Stimulated activated CD8-positive, alpha-beta memory T cell treated with anti-CD3 and anti-CD28 coated beads, Interleukin-12 subunit alpha, Interleukin-12 subunit beta, amount 100 ng/mL, for 24 hours (primary cell): Measurements from ENCODE around the gene SLC38A1.
"Not testable (repeated sequence)": the region's sequence is repeated elsewhere in the genome, so short reads cannot be mapped to it uniquely, and the experiment has no call there.

Experiments
- DNase-seq: peaks from one replicate; pipeline ENCODE4 v3.0.0-alpha.2; 2020; ENCODE audit errors: extremely low read depth

Gene SLC38A1

DNA sequence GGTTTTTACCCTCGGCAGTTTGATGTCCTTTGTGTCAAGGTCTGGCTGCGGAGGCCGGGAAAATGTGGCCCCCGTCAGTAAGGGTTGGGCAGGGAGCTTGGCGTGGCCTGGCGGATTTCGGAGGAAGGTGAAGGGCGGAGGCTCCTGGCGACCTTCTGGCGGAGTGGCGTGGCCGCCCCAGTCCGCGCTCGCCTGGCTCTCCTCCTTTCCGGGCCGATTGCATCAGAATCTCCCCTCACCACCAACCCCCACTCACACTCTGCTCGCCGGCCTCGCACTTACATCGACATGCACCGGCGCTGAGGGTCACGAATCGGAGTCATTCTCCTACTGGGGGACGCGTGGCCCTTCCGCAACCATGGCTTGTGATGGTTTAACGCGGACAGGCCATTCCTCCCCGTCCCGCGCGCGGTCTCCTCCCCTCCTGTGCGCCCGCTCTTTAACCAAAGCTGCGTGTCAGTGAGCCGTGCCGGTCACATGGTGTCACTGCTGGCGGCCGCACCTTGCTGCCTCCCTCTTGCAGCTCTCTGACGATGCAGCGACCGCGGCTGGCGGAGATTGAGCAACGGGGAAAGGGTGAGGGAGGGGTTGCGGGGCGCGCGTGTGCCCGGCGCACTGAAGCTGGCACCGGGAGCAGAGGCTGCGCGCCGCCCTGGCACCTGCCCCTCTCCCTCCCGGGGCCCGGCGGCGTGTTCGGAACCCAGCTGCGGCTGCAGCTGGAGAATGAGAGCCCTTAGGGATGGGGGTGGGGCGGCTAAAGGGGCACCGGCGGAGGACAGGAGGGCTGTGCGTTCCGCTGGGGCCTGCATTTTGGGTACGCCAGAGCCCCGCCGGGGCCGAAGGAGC, at the start of gene SLC38A1:
Gene SLC38A1 (minus strand): TSS at position 461 of the 846 bp plus-strand sequence. CDS start 29,243 bp downstream, outside the sequence.
- no peak for DNase-seq

DNA sequence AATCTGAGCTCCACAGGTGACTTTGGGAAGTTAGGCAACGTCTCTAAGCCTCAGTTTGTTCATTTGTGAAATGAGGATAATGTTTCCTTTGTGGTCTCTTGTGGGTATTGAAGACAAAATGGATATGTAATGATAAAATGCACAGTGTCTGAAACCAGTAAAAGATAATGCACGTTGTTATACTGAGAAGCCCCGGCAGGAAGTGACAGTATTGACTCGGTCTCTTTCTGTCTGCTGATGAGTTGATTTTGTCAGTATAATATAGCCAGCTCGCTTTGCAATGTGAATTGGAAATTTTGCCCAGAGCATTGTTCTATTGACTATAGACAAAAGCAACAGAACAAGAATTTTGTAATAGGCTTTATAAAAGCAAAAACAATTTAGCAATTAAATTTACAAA, 49.2 kb upstream of the SLC38A1 start:
- DNase-seq = no peak

DNA sequence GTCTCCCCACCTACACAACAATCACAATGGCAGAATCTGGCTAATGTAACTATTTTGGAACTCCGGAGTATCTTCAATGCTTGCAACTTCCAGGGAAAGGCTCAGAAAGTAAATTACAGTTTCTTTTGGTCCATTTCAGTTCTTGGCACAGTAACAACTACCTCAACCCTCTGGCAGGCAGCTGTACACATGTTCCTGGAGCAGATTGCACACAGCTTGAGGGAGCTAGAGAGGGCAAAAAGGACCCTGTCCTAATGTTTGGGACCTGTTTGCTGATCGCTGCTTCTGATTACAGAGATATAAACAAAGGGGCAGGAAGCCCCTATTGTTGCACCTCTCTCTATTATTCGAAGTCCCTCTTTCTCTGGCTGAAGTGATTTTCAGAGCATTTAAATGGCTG, 35.2 kb upstream of the SLC38A1 start:
- DNase-seq = no peak

DNA sequence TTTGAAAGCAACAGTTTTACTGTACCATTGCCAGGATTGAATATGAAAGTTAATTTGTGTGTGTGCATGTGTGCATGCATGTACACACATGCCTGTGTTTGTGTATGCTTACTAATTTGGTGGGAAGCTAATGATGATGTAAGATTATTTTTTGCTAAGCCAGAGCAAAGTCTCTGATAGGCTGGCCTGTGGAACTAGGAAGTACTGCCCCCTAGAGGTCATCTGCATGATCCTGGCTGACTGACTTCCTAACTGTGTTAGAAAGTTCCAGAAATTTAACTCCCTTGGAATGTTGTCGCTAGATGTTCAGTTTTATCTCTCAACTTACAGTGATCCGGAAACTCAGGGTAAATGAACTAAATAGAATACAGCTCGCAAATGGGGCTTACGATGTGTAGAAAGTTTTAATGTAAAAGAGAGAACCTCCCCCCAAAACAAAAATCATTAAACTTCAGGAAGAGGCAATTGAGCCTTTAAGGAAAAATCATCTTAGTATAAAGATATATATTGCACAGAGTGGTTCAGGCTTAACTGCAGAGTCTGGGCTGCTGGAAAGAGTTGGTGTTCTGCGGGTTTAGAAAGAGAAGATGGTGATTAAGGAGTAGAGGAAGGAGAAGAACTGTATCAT, 34.3 kb upstream of the SLC38A1 start:
- DNase-seq = no peak

DNA sequence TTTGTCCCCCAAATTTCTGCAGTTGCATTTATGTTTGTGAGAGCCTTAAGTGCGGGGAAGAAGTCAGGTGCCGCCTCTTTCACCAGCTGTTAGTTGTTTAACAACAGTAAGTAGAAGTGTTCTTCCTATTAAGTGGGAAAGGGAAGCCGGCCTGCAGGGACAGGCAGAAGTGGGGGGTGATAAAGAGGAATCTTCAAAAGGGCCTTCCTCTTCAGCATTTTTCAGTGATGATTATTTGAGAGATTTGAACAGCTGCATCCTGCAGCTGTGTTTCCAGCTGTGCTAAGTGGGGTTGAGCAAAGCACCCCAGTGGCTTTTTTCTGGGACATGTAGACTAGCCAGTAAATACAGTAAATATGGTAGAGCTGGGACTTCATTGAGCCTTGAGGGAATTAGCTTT, 32.1 kb upstream of the SLC38A1 start:
- DNase-seq = no peak

DNA sequence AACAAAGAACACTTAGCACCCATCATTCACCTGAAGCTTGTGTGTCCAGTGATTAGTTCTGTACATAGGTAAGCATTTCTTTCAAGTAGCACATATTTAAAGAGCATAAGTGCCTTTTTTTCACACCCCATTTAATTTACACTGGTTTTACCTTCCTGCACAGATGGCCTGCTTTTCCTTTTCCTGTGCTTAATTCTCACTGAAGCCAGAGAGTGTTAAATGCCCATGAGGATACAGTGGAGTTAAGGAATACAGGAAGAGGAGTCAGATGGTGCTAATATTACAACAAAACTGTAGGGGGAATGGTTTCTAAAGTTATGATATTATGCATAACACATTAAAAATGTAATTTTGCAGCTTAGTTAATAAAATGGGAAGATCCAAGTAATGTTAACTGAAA, 31.0 kb upstream of the SLC38A1 start:
- DNase-seq = no peak

DNA sequence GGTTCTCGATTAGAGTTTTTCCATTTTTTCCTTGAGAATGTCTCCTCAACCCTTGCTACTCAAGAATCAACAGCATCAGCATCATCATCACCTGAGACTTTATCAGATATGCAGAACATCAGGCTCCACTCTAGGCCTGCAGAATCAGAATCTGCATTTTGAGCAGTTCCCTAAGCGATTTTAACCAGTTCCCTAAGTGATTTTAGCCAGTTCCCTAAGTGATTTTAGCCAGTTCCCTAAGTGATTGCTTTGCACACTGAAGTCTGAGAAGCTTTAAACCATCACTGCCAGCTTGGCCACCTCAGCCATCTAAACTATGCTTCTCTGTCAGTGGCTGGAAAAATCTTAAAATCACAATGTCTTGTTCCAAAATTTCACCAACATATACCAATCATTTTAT, 29.4 kb upstream of the SLC38A1 start:
- DNase-seq = no peak

DNA sequence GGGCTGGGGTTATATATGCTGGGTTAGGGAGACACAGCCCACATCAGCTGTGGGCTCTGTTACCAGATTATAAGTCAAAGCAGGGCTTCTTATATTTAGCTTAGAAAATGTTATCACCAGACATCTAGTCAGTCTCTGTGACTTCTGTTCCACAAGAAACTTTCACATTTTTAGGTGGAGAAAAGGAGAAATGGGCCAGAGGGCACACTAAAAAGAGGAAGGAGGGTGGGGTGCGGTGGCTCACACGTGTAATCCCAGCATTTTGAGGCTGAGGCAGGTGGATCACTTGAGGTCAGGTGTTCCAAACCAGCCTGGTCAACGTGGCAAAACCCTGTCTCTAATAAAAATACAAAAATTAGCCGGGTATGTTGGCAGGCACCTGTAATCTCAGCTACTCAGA, 28.0 kb upstream of the SLC38A1 start:
- DNase-seq = no peak

DNA sequence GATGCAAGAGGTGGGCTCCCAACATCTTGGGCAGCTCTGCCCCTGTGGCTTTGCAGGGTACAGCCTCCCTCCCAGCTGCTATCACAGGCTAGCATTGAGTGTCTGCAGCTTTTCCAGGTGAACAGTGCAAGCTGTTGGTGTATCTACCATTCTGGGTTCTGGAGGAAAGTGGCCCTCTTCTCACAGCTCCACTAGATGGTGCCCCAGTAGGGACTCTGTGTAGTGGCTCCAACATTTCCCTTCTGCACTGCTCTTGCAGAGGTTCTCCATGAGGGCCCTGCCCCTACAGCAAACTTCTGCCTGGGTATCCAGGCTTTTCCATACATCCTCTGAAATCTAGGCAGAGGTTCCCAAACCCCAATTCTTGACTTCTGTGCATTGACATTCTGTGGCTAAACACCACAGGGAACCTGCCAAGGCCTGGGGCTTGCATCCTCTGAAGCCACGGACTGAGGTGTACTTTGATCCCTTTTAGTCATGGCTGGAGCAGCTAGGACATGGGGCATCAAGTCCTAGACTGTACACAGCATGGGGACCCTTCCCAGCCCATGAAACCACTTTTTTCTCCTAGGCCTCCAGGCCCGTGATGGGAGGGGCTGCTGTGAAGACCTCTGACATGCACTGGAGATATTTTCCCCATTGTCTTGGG, 24.0 kb upstream of the SLC38A1 start:
- DNase-seq = no peak

DNA sequence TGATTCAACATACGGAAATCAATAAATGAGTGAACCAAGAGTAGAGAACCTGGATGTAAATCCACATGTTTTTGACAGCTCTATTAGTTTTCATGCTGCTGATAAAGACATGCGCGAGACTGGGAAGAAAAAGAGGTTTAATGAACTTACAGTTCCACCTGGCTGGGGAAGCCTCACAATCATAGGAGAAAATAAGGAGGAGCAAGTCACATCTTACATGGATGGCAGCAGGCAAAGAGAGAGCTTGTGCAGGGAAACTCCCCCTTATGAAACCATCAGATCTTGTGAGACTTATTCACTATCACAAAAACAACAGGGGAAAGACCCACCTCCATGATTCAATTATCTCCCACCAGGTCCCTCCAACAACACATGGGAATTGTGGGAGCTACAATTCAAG, 23.1 kb upstream of the SLC38A1 start:
- not testable (repeated sequence) for DNase-seq

DNA sequence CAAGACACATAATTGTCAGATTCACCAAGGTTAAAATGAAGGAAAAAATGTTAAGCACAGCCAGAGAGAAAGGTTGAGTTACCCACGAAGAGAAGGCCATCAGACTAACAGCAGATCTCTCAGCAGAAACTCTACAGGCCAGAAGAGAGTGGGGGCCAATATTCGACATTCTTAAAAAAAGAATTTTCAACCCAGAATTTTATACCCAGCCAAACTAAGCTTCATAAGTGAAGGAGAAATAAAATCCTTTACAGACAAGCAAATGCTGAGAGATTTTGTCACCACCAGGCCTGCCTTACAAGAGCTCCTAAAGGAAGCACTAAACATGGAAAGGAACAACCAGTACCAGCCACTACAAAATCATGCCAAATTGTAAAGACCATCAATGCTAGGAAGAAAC, 16.3 kb upstream of the SLC38A1 start:
- DNase-seq = not testable (repeated sequence)

DNA sequence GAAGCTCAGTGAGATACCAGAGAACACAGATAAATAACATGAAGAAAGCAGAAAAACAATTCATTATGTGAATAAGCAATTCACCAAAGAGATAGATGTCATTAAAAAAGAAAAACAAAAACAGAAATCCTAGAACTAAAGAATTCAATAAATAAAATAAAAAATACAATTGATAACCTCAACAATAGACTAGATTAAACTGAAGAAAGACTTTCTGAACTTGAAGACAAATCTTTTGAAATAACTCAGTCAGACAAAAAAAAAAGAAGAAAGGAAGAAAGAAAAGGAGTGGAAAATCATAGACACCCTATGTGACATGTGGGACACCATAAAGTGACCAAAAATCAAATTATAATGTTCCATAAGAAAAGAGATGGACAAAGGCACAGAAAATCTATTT, 14.0 kb upstream of the SLC38A1 start:
- no peak for DNase-seq

DNA sequence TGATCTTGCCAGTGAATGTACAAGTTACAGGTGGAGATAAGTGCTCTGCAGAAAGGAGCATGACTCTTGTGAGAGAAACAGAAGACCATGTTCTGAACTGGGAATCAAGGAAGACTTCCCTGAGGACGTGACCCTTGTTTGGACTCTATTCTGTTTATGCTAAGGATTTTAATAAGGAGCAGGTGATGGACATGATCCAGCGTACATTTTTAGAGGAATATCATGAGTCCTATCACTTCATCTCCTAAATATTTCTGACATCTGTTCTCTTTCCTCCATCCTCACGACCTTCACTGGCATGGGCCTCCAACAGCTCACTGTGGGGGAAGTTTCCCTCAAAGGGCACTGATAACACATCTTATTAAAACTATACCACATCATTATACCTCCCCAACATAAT, 7.9 kb upstream of the SLC38A1 start:
- DNase-seq = no peak

DNA sequence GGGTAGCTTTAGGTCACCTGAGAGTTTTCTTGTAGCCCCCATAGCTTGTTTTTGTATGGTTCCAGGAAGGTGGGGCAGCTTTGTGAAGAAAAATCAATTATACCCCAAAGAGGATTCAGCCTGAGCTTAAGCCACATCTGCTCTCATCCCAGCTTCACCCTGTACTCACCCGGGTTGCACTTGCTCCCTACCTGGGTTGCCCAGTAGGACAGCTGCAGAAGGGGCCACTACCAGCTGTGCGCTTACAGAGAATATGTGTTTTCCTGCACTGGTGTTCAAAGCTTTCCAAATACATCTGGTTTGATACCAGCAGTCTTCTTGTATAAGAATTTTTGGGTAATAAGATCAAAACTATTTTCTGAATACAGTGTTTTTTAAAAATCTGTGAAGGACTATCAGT, 3.0 kb upstream of the SLC38A1 start:
- no peak for DNase-seq

DNA sequence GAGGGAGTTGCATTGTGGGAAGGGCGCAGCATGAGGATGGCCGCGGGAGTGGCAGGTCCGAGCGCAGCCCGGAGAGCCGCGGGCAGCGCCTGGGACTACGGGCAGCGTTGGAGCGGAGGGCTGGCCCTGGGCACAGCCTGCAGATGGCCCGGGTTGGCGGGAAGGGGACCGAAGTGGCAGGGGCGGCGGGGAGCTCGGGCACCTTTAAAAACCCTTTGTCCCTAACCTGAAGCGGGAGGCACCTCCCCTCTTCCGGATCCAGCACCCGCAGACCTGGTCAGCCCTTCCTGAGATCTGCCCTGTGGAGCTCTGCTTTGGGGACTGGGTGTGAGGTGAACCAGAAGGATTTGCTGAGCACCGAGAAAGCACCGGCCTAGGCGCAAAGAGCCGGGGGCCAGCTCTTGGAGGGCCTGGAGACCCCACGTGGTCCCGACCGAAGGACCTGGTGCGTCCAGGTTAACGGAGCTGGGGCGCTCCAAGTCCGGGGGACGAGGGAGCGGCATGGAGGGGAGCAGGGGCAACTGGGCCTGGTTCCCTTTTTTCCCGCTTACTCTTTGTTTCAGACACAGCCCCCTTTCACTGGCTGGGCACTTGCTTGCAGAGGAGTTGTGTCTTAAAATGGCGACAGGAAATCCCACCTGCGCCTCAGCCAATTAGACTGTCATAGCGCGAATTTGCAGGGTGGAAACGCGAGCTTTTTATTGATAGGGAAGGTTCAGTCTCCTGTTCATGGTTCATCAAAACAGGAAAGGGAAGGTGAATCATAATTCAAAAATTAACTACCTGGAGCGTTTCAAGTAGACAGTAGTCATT, 792 bp upstream of the SLC38A1 start:
- no peak for DNase-seq

DNA sequence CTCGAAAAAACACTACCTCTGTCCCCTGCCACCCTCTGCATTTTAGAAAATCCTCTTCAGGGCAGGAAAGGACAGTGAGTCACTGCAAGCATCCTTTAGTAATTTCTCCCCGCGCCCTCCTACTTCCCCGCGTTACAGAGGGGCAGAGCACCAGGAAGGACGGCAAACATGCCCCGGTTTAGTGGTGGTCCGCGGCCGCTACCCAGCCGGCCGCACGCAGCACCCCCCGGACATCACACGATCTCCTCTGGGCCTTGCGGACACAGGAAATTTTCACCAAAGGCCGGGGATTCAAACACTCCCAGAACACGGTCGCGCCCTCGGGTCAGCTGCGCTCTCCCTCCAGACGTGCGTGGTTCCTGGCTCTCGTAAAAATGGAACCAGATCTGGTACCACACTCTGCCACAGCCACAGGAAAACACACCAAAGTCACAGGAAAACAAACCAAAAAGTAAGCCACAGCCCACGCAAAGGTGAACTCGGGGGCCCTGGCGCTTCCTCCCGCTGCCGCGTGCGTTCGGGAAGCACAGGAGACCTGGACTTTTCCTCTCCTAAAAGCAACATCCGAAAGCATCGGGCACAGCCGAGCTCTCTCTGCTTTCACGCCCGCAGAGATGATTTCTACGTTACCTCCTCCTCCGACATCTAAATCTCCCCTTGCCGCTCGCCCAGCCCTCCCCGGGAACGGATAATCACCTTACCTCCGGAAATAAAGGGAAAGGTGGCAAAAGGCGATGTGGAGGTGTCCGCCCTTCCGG, 839 bp downstream of the SLC38A1 start:
- no peak for DNase-seq

DNA sequence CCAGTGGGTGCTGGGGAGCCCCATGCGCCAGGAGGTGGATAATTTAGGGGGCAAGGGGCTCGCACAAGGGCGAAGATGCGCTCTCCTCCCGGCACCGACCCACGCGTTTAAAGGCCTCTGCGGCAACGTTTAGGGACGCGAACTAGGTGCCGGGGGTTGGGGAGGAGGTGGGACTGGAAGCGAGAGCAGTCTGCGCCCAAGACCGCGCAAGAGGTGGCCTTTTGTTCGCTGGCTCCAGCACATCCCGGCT, 1.3 kb downstream of the SLC38A1 start:
- DNase-seq = no peak

DNA sequence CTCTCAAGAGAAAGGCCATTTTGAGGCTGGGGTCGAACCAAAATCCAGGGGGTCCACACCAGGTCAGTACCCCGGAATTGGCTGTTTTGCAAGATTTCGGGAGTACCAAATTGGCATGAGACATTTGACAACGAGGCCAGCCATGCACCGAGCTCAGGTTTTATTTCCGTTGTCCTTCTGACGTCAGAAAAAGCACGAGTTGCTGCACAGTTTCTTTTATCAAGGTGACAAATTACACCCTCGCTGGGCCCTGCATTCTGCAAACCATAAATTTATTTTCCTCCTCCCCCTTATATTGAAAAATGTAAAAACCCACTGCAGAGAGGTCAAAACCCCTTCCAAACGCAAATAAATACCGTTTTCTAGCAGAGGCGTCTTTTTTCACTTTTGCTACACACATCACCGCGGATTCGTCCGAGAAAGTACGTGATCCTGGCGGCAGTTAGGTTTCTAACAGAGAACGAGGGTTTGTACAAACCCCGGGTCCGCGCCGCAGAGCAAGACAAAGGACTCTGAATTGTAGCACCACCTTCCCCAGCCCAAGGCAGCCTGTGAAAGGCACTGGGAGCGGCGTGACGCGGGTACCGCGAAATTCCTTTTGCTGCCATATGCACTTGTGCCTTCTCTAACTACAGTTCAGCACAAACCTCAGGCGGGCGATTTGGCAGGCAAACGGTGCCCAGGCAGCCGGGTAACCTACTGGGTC, 1.8 kb downstream of the SLC38A1 start:
- no peak for DNase-seq

DNA sequence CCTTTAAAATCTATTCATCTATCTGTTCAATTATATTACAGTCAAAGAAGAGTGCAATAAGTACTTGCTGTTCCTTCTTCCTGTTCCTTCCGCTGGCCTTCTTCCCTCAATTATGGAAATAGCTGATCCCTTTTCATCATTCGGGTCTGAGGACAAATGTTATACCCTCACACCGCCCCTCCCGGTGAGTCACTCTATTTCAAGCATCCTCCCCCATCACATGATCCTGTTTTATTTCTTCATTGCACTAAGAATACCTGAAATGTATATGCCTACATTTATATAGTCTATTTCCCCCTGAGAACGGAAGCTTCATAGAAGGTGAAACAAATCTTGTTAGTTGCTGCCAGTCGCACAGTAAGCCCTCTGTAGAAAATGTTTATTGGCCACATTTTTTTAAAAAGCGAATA, 2.5 kb downstream of the SLC38A1 start:
- no peak for DNase-seq

DNA sequence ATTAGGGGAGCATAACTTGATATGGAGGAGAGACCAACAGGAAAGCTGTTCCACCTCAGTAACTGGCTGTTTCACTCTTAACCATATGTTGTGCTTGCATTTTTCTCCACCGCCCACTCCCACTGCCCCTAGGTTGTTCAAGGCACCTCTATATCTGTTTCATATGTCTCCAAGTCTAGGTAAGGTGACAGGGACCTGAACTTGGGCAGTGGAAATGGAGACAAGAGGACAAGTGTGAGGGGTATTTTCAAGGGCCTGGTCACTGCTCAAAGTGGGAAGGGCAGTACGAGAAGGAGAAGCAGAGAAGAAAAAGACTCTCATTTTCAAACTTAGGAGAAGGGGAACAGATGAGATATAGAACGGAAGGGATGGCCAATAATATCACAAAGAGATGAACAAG, 3.1 kb downstream of the SLC38A1 start:
- no peak for DNase-seq

DNA sequence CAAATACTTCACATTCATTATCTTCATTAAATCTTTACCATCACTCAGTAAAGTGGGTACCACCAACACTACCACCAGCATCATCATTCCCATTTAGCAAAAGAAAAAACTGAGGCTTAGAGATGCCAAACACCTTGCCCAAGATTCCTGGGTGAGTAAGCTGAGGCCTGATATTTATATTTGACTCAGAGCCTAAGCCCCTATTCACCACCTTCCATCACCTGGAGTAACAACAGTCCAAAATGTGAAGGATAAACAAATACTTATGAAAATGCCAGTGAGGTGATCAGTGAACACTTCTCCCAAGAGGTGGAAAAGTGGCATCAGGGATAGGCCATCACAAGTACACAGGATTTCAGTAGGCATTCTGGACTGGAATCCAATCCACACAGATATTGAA, 3.7 kb downstream of the SLC38A1 start:
- DNase-seq = no peak
